GM23338 (cell line): ENCODE measurements around the gene VPS41. TPM values are rescaled to one million over a fixed set of nuclear protein-coding genes. Genes with fewer than 3 reads are reported as not detected.

Experiments used
- ATAC-seq: fragments of 200-7000 bp; cut with Tn5 transposase; 3 replicates; pipeline ENCODE4 v1.9.1; 2020
- DNase-seq: peaks from one replicate; pipeline ENCODE4 v3.0.0-alpha.2; 2015; ENCODE audit warnings: low spot score
- H2AFZ ChIP-seq: fragments of 200-600 bp; sonication (generic); 2 replicates; pipeline ENCODE4 v1.8.0; 2016; ENCODE audit warnings: antibody characterized with exemption, mild to moderate bottlenecking, moderate library complexity
- H3F3A ChIP-seq: fragments of 200-600 bp; sonication (generic); replicated peaks from 2 replicates; pipeline ENCODE4 v1.8.0; 2017; ENCODE audit warnings: antibody characterized with exemption, mixed run types, low read depth
- H3K27ac ChIP-seq: fragments of 200-600 bp; sonication (generic); 2 replicates; pipeline ENCODE4 v1.6.1; 2016; ENCODE audit warnings: low read depth
- H3K27me3 ChIP-seq: fragments of 200-600 bp; sonication (generic); 2 replicates; pipeline ENCODE4 v1.8.0; 2016; ENCODE audit warnings: mild to moderate bottlenecking, mixed run types, moderate library complexity; ENCODE audit not compliant: insufficient read depth
- H3K36me3 ChIP-seq: fragments of 200-600 bp; sonication (generic); 2 replicates; pipeline ENCODE4 v1.8.0; 2016; ENCODE audit warnings: mild to moderate bottlenecking; ENCODE audit not compliant: insufficient read depth
- H3K4me1 ChIP-seq: fragments of 200-600 bp; sonication (generic); 2 replicates; pipeline ENCODE4 v1.8.0; 2016; ENCODE audit warnings: mild to moderate bottlenecking, moderate library complexity; ENCODE audit not compliant: insufficient read depth
- H3K4me2 ChIP-seq: fragments of 200-600 bp; sonication (generic); 2 replicates; pipeline ENCODE4 v1.7.1; 2017; ENCODE audit warnings: mixed run types
- H3K4me3 ChIP-seq: fragments of 200-600 bp; sonication (generic); 2 replicates; pipeline ENCODE4 v1.6.1; 2016; ENCODE audit warnings: mixed run types
- H3K79me2 ChIP-seq: fragments of 200-600 bp; sonication (generic); replicated peaks from 2 replicates; pipeline ENCODE4 v1.8.0; 2017; ENCODE audit warnings: mild to moderate bottlenecking; ENCODE audit not compliant: insufficient read depth
- H3K9me2 ChIP-seq: fragments of 200-600 bp; sonication (generic); 2 replicates; pipeline ENCODE4 v1.8.0; 2017; ENCODE audit not compliant: insufficient read depth
- H4K20me1 ChIP-seq: fragments of 200-600 bp; sonication (generic); replicated peaks from 2 replicates; pipeline ENCODE4 v1.8.0; 2017; ENCODE audit warnings: mild to moderate bottlenecking; ENCODE audit not compliant: insufficient read depth
- H3K27ac Mint-ChIP-seq: 2 replicates; pipeline ENCODE4 v1.8.0; 2020; ENCODE audit warnings: inconsistent platforms, mild to moderate bottlenecking, moderate library complexity, mixed read lengths
- H3K27me3 Mint-ChIP-seq: 3 replicates; pipeline ENCODE4 v1.8.0; 2022; ENCODE audit warnings: low read depth, mild to moderate bottlenecking, moderate library complexity, mixed read lengths, inconsistent platforms; ENCODE audit not compliant: insufficient read depth, poor library complexity
- H3K36me3 Mint-ChIP-seq: 3 replicates; pipeline ENCODE4 v1.8.0; 2021; ENCODE audit warnings: low read depth, mild to moderate bottlenecking, inconsistent platforms, moderate library complexity, mixed read lengths
- H3K4me1 Mint-ChIP-seq: 3 replicates; pipeline ENCODE4 v1.8.0; 2020; ENCODE audit warnings: mild to moderate bottlenecking, inconsistent platforms, mixed read lengths
- H3K4me3 Mint-ChIP-seq: 3 replicates; pipeline ENCODE4 v1.8.0; 2021; ENCODE audit warnings: moderate library complexity, mild to moderate bottlenecking, inconsistent platforms, mixed read lengths
- H3K9me3 Mint-ChIP-seq: 3 replicates; pipeline ENCODE4 v1.8.0; 2020; ENCODE audit warnings: moderate library complexity, mild to moderate bottlenecking, inconsistent platforms, mixed read lengths
- CREB1 ChIP-seq: fragments of 250-450 bp; sonication (Bioruptor Pico); IDR thresholded peaks from 2 replicates; pipeline ENCODE4 v1.5.0; 2020; ENCODE audit warnings: low read depth, mild to moderate bottlenecking, moderate library complexity
- EZH2 ChIP-seq: fragments of 200-600 bp; sonication (generic); IDR thresholded peaks from one replicate; pipeline ENCODE4 v1.8.0; 2017; ENCODE audit warnings: antibody characterized with exemption, mild to moderate bottlenecking, low read depth; ENCODE audit not compliant: unreplicated experiment
- EZH2phosphoT487 ChIP-seq: fragments of 200-600 bp; sonication (generic); IDR thresholded peaks from one replicate; pipeline ENCODE4 v1.8.1; 2018; ENCODE audit warnings: antibody characterized with exemption; ENCODE audit not compliant: unreplicated experiment
- JUNB ChIP-seq: IDR thresholded peaks from one replicate; pipeline ENCODE4 v1.6.1; 2016; ENCODE audit warnings: antibody characterized with exemption; ENCODE audit not compliant: unreplicated experiment
- NANOG ChIP-seq: IDR thresholded peaks from 2 replicates; pipeline ENCODE4 v1.6.1; 2016; ENCODE audit warnings: antibody characterized with exemption, borderline replicate concordance
- POLR2AphosphoS5 ChIP-seq: IDR thresholded peaks from 2 replicates; pipeline ENCODE4 v1.6.1; 2016; ENCODE audit warnings: antibody characterized with exemption, low read depth
- STAT1 ChIP-seq: IDR thresholded peaks from one replicate; pipeline ENCODE4 v1.6.1; 2016; ENCODE audit warnings: antibody characterized with exemption; ENCODE audit not compliant: unreplicated experiment
- ZNF114 ChIP-seq: fragments of 250-450 bp; sonication (Bioruptor Pico); IDR thresholded peaks from 2 replicates; pipeline ENCODE4 v1.5.0; 2020; ENCODE audit warnings: mild to moderate bottlenecking, moderate library complexity
- ZNF331 ChIP-seq: fragments of 250-450 bp; sonication (Bioruptor Pico); IDR thresholded peaks from 2 replicates; pipeline ENCODE4 v1.5.0; 2020; ENCODE audit warnings: low read depth, mild to moderate bottlenecking, moderate library complexity
- polyA plus RNA-seq: library from polyadenylated mRNA; unstranded; fragments of >200 nt; fragmentation: Nextera tagmentation; extraction: Ambion mirVana; gene quantifications from 2 replicates; pipeline ENCODE4 v1.2.1, GENCODE V29; 2016
- total RNA-seq: library from RNA; depleted of rRNA; stranded (reverse); fragments of >200 nt; shearing (Covaris generic); gene quantifications from 2 replicates; pipeline ENCODE4 v1.2.3, GENCODE V29; 2014
- TF ChIP-seq, protein P1 (sequence below), 2 experiments: fragments of 200-600 bp in 1 of 2; sonication (generic) in 1 of 2; conservative IDR thresholded peaks; 2 replicates each; pipeline versions ENCODE4 v1.5.1 to v1.6.1; 2016 to 2017; ENCODE audit warnings: antibody characterized with exemption in 2 of 2, low read depth in 2 of 2, mild to moderate bottlenecking in 2 of 2, moderate library complexity in 1 of 2
- TF ChIP-seq, protein P2 (sequence below): IDR thresholded peaks from one replicate; pipeline ENCODE4 v1.6.1; 2018; ENCODE audit warnings: antibody characterized with exemption; ENCODE audit not compliant: unreplicated experiment
- TF ChIP-seq, protein P3 (sequence below): IDR thresholded peaks from 2 replicates; pipeline ENCODE4 v1.6.1; 2016; ENCODE audit warnings: antibody characterized with exemption
- TF ChIP-seq, protein P4 (sequence below): fragments of 250-450 bp; sonication (Bioruptor Pico); IDR thresholded peaks from 2 replicates; pipeline ENCODE4 v1.5.0; 2020; ENCODE audit warnings: mild to moderate bottlenecking, moderate library complexity

Gene VPS41
- total and polyA plus RNA-seq, 2 experiments from 2014 or later = 20.2 to 41.2 TPM

DNA sequence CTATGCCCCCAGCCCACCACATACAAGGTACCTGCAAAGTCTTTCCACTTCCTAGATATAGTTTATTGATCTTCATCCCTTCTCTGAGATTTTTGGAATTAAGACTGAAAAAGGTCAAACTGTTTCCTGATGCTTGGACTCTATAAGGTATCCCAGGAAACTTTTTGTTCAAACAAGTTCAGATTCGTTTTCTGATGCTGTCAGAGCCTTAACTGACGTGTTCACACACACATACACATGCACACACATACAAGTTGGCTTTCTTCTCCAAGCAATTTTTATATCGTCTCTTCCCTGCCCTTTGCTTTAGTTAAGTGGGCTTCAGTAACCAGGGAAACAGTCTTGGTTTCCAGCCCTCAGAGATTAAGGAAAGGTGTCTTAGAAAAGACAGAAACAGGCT is 11.7 kb upstream of the VPS41 start:
- H3K9me3 Mint-ChIP-seq = no peaks in the 10 kb centered on the region
- H3K27ac Mint-ChIP-seq = no peak overlapping the region
- Histone ChIP-seq H3F3A (no peaks in the 10 kb centered on the region), H3K36me3 (no peaks in the 10 kb centered on the region), H3K4me3 (no peak overlapping the region), H3K9me2 (no peaks in the 10 kb centered on the region), H3K4me2 (no peak overlapping the region), H3K4me1 (no peaks in the 10 kb centered on the region), H3K79me2 (no peaks in the 10 kb centered on the region), H3K27ac (no peak overlapping the region), H4K20me1 (no peaks in the 10 kb centered on the region; the same call in 1 of the 2 replicates), H3K27me3 (no peaks in the 10 kb centered on the region), H2AFZ (0 out of 2 replicates have a peak overlapping the region, but pooled peaks have one; percentile 83)
- TF ChIP-seq EZH2phosphoT487 (no peak), STAT1 (no peak), ZNF331 (CRISPR knock-in tag) (no peak), POLR2AphosphoS5 (no peak), ZNF114 (CRISPR knock-in tag) (no peak), EZH2 (no peak), NANOG (no peak), JUNB (no peak), CREB1 (no peak)
- TF ChIP-seq, protein P1, sequence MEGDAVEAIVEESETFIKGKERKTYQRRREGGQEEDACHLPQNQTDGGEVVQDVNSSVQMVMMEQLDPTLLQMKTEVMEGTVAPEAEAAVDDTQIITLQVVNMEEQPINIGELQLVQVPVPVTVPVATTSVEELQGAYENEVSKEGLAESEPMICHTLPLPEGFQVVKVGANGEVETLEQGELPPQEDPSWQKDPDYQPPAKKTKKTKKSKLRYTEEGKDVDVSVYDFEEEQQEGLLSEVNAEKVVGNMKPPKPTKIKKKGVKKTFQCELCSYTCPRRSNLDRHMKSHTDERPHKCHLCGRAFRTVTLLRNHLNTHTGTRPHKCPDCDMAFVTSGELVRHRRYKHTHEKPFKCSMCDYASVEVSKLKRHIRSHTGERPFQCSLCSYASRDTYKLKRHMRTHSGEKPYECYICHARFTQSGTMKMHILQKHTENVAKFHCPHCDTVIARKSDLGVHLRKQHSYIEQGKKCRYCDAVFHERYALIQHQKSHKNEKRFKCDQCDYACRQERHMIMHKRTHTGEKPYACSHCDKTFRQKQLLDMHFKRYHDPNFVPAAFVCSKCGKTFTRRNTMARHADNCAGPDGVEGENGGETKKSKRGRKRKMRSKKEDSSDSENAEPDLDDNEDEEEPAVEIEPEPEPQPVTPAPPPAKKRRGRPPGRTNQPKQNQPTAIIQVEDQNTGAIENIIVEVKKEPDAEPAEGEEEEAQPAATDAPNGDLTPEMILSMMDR (conservative IDR thresholded peaks at IDR 0.05; ENCODE audit: low read depth in 2 of 2) = no peak
- TF ChIP-seq, protein P2, sequence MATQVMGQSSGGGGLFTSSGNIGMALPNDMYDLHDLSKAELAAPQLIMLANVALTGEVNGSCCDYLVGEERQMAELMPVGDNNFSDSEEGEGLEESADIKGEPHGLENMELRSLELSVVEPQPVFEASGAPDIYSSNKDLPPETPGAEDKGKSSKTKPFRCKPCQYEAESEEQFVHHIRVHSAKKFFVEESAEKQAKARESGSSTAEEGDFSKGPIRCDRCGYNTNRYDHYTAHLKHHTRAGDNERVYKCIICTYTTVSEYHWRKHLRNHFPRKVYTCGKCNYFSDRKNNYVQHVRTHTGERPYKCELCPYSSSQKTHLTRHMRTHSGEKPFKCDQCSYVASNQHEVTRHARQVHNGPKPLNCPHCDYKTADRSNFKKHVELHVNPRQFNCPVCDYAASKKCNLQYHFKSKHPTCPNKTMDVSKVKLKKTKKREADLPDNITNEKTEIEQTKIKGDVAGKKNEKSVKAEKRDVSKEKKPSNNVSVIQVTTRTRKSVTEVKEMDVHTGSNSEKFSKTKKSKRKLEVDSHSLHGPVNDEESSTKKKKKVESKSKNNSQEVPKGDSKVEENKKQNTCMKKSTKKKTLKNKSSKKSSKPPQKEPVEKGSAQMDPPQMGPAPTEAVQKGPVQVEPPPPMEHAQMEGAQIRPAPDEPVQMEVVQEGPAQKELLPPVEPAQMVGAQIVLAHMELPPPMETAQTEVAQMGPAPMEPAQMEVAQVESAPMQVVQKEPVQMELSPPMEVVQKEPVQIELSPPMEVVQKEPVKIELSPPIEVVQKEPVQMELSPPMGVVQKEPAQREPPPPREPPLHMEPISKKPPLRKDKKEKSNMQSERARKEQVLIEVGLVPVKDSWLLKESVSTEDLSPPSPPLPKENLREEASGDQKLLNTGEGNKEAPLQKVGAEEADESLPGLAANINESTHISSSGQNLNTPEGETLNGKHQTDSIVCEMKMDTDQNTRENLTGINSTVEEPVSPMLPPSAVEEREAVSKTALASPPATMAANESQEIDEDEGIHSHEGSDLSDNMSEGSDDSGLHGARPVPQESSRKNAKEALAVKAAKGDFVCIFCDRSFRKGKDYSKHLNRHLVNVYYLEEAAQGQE = no peak
- TF ChIP-seq, protein P3, sequence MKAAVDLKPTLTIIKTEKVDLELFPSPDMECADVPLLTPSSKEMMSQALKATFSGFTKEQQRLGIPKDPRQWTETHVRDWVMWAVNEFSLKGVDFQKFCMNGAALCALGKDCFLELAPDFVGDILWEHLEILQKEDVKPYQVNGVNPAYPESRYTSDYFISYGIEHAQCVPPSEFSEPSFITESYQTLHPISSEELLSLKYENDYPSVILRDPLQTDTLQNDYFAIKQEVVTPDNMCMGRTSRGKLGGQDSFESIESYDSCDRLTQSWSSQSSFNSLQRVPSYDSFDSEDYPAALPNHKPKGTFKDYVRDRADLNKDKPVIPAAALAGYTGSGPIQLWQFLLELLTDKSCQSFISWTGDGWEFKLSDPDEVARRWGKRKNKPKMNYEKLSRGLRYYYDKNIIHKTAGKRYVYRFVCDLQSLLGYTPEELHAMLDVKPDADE = no peak
- TF ChIP-seq, protein P4, sequence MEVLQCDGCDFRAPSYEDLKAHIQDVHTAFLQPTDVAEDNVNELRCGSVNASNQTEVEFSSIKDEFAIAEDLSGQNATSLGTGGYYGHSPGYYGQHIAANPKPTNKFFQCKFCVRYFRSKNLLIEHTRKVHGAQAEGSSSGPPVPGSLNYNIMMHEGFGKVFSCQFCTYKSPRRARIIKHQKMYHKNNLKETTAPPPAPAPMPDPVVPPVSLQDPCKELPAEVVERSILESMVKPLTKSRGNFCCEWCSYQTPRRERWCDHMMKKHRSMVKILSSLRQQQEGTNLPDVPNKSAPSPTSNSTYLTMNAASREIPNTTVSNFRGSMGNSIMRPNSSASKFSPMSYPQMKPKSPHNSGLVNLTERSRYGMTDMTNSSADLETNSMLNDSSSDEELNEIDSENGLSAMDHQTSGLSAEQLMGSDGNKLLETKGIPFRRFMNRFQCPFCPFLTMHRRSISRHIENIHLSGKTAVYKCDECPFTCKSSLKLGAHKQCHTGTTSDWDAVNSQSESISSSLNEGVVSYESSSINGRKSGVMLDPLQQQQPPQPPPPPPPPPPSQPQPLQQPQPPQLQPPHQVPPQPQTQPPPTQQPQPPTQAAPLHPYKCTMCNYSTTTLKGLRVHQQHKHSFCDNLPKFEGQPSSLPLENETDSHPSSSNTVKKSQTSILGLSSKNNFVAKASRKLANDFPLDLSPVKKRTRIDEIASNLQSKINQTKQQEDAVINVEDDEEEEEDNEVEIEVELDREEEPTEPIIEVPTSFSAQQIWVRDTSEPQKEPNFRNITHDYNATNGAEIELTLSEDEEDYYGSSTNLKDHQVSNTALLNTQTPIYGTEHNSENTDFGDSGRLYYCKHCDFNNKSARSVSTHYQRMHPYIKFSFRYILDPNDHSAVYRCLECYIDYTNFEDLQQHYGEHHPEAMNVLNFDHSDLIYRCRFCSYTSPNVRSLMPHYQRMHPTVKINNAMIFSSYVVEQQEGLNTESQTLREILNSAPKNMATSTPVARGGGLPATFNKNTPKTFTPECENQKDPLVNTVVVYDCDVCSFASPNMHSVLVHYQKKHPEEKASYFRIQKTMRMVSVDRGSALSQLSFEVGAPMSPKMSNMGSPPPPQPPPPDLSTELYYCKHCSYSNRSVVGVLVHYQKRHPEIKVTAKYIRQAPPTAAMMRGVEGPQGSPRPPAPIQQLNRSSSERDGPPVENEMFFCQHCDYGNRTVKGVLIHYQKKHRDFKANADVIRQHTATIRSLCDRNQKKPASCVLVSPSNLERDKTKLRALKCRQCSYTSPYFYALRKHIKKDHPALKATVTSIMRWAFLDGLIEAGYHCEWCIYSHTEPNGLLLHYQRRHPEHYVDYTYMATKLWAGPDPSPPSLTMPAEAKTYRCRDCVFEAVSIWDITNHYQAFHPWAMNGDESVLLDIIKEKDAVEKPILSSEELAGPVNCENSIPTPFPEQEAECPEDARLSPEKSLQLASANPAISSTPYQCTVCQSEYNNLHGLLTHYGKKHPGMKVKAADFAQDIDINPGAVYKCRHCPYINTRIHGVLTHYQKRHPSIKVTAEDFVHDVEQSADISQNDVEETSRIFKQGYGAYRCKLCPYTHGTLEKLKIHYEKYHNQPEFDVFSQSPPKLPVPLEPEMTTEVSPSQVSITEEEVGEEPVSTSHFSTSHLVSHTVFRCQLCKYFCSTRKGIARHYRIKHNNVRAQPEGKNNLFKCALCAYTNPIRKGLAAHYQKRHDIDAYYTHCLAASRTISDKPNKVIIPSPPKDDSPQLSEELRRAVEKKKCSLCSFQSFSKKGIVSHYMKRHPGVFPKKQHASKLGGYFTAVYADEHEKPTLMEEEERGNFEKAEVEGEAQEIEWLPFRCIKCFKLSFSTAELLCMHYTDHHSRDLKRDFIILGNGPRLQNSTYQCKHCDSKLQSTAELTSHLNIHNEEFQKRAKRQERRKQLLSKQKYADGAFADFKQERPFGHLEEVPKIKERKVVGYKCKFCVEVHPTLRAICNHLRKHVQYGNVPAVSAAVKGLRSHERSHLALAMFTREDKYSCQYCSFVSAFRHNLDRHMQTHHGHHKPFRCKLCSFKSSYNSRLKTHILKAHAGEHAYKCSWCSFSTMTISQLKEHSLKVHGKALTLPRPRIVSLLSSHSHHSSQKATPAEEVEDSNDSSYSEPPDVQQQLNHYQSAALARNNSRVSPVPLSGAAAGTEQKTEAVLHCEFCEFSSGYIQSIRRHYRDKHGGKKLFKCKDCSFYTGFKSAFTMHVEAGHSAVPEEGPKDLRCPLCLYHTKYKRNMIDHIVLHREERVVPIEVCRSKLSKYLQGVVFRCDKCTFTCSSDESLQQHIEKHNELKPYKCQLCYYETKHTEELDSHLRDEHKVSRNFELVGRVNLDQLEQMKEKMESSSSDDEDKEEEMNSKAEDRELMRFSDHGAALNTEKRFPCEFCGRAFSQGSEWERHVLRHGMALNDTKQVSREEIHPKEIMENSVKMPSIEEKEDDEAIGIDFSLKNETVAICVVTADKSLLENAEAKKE (CRISPR knock-in tag) = no peak
- ATAC-seq = no peak
- no peaks in the 10 kb centered on the region for H3K4me1 Mint-ChIP-seq
- no peak for DNase-seq
- peaks cover 2% of the 10 kb centered on the region for H3K27me3 Mint-ChIP-seq
- H3K36me3 Mint-ChIP-seq = no peaks in the 10 kb centered on the region
- H3K4me3 Mint-ChIP-seq = no peak overlapping the region
